GM15510 (cell line): ENCODE measurements around the gene CAMK1G.

ENCODE experiments used
- POLR2A ChIP-seq: IDR thresholded peaks from 3 replicates; pipeline ENCODE4 v1.6.1; 2011; ENCODE audit warnings: borderline replicate concordance; ENCODE audit not compliant: insufficient read length; ENCODE audit errors: extremely low read depth

CAMK1G gene

DNA sequence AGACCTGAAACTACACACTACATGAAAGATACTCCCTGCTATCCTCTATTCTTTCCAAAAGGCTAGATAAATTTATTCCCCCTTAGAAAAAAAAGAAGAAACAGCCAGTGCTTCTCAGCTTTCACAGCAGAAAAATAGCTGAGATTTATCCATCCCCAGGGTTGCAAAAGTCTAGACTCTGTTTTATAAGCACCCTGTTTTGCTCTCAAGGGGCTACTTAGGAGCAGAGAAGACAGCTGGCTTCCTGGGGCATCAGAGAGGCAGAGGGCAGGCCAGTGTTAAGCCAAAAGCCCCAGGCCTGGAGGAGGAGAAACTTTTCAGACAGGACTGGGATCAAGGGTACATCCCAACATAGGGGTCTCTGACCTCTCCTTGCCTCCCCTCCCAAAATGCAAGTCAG lies 64.8 kb downstream of the CAMK1G start:
- no peak for TF ChIP-seq POLR2A

DNA sequence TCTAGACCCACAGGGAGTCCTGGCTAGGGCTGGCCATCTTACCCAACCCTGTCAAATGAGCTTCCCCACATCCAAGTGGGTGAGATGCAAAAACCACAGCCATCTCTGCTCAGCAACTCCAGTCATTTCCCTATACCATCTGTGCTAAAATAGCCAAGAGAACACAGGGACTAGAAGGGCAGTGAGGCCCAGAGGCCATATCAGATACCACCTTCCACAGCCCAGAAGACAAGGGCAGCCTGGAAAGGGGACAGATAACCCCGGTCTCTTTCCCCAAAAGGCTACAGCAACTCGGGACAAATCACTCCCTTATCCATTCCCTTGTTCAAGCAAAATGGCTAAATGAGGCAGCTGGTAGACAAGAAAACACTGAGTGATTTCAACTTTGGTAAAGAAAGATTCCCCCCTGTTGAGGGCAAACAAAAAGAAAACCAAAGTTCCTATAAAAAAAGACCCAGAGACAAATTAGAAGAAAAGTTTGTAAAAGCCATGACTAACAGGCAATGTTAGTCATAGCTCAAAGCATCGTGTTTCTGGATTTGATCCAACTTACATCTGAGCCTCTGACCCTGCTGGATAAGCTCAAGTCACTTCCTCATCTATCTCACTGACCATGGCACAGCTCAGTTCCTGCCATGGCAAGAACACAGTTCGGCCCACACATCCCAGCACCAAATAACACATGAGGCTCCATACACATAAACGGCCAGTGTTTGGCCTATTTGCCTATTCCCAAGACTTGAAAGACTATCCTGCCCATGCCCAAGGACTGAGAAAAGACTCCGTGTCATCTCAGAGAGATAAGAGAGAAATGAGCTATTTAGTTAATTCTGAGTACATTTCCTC lies 65.6 kb downstream of the CAMK1G start:
- no peak for TF ChIP-seq POLR2A

- TF ChIP-seq POLR2A = no peak
Observed at GRCh38 chr1:209650454-209650853, 66.9 kb downstream of the CAMK1G start.

DNA sequence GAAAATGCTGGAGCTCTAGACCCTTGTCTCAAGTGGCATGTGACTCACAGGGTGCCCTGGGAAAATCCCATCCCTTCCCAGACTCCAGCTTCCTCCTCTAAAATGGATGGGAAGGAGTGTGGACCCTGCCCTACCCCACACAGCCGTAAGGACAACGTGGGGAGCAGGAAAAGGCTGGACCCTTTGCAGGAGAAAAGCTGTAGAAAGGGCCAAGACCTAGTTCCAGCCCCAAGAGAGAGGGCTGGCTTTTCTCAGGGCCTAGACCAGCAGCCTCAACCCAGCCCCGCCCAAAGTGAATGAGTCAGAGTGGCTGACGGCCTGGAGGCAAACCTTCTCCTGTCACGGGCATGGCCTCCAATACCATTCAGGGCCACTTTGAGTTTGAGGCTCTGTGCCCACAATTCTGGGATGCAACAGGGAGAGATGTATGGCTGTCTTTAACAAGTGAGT lies 67.6 kb downstream of the CAMK1G start:
- no peak for TF ChIP-seq POLR2A

DNA sequence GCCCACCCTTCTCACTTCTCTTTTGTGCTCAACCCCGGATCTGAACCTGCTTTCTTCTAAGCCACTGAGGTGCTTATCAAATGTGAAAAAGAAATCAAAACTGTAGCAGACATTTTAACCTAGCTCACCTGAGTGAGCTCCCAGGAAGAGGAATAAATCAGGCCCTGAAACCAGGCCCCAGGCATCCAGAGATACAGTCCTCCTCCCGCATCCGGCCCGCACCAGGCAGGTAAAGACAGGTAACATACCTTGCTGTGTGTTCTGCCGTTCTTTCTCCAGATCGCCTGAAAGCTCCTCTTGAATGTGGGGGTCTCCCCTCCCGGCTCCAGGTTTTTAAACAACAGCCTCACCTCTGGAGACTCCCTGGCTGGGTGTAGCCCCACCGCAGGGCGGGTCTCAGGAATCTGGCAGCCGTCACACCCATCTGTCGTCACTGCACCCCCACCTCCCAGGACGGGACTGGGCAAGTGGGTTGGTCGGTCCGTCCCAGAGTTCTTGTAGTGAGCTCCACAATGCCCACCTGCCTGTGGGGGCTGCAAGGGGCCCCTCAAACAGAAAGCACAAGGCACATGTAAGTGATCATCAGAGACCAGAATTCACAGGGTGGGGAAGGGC lies 68.7 kb downstream of the CAMK1G start, which contains the start of gene LAMB3:
TSS of gene LAMB3 (minus strand) at position 305 of the 615 bp plus-strand sequence. CDS start 1,481 bp downstream, outside the sequence.
- no peak for TF ChIP-seq POLR2A

DNA sequence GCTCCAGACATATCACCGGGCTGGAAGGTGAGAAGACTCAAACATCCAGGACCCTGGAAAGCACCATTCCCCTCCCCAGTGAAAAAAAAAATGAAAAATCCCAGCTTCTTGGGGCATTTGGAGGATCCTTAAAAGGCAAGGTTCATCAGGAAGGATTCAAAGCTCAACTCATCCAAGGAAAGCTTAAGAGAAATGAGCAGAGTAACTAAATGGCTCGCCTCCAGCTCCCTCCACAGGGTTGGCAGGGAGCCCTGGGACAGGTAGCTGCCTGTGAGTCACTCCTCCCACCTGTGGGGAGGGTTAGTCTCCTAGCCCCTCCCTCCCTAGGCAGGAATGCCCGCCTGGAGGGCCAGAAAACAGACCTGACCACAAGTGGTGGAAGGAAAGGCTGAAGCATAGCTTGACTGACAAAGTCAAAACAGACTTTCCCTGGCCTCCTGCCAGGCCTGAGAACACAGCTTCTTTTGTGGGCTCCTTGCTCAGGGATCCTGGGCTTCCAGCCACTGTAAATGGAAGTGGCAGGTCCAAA lies 69.4 kb downstream of the CAMK1G start:
- TF ChIP-seq POLR2A = no peak

- TF ChIP-seq POLR2A = no peak
Observed at GRCh38 chr1:209653915-209654351, 70.4 kb downstream of the CAMK1G start.

- TF ChIP-seq POLR2A = no peak
Observed at GRCh38 chr1:209655411-209656231, 72.1 kb downstream of the CAMK1G start.

DNA sequence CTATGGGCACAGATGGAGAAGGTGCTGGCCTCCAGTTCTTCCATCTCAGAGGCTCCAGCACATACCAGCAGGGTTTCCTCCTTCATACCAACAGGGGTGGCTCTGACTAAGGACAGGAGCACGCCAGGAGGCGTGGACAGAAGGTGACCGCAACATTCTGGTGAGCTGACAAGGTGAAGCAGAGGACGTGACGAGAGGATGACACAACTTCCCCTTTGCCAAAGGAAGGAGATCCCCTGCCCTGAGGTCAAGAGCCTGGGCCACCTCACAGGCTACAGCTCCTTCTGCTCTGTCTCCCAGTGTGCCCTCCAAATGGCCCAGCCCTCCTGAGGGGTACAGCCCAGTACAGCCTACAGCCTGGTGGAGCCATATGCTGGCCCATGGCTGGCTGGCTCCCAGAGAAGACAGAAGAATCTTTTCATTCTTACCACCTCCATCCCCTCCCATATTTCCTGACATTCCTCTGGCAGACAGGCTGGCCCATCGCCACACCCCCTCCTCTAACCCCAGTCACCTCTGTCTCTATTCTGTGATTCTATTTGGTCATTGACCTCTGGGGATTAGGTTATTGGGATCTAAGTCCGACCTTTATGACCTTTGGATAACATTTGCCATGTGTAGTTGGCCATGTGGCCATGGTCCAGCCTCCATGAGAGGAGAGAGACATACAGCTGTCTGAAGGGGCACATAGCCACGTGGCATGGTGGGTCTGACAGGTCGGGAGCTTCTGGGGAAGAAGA lies 73.8 kb downstream of the CAMK1G start:
- no peak for TF ChIP-seq POLR2A

DNA sequence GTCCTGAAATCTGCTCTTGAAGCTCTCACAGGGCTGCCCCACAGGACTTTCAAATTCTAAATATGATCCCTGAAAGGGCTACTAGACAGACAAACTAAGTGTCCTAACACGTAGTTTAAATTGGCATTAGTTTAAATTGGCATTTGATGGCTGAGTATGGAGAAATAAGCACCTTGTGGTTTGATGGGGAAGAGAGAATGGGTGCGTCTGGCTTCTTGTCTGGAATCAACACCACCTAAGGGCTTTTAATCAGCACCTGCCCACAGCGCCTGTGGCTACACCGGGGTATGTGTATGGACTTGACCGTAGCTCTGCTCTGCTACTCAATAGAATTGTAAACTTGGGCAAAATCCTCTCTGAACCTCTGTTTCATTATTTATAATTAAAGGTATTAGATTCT lies 74.4 kb downstream of the CAMK1G start:
- TF ChIP-seq POLR2A = no peak

- no peak for TF ChIP-seq POLR2A
Observed at GRCh38 chr1:209659909-209660308, 76.4 kb downstream of the CAMK1G start.

DNA sequence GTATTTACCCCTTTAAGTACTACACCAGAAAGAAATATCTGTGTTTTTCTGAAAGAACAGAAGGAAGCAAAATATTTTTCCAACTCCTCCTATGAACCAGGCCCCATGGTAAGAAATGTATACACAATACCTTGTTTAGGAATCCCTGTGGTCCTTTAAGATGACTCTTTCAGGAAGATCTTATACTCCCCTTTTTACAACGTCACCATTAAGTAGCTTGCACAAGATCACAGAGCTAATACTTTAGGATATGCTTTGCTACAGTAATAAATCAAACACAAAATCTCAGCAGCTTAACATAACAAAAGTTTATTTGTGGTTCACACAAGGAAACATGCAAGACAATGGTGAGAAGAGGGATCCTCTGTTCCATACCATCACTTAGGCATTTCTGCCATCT lies 77.6 kb downstream of the CAMK1G start:
- TF ChIP-seq POLR2A = no peak

- no peak for TF ChIP-seq POLR2A
Observed at GRCh38 chr1:209662879-209663327, 79.4 kb downstream of the CAMK1G start.
